ENCODE results near the gene ATP6V1E1. TPM values are rescaled to one million over a fixed set of nuclear protein-coding genes. Genes with fewer than 3 reads are reported as not detected.

Gene ATP6V1E1
- total and polyA plus RNA-seq, 9 of the 15 experiments (the other 6 are each of a cell fraction or from before 2014, with no cell fraction given), result 122 to 249 (median 179) TPM

- H3K9me1 ChIP-seq (ENCODE audit: control insufficient read depth, insufficient read depth, low read length), result no peaks in the 10 kb centered on the region
- H3K79me2 ChIP-seq (ENCODE audit: control insufficient read depth, insufficient read depth, low read length), result no peaks in the 10 kb centered on the region
- ChIA-PET CTCF (ENCODE audit: low intra/inter-chr PET ratio) (no interaction called here), POLR2A (interaction anchor here (0.7 to 1.4 kb wide), 3 partner anchors 9 to 383 kb away, joined by 3 read pairs; no protein-coding TSS in a partner anchor)
- TF ChIP-seq STAG1 (CRISPR knock-in tag; IDR thresholded peaks at IDR 0.05; ENCODE audit: borderline replicate concordance) (no peak), ARID2 (IDR thresholded peaks at IDR 0.05) (no peak), ZNF134 (CRISPR knock-in tag; conservative IDR thresholded peaks at IDR 0.05) (no peak)
- DNase-seq (ENCODE audit: extremely low read depth in 1 of 4, low spot score in 3 of 4), result no peak
- no TSS peak for BruUV-seq (replicated peaks)
- no peaks in the 10 kb centered on the region for H3K9me3 ChIP-seq (replicated peaks; ENCODE audit: control insufficient read depth, insufficient read depth, low read depth, low read length)
- H3K4me3 ChIP-seq, result no peak overlapping the region
- H4K20me1 ChIP-seq (replicated peaks; ENCODE audit: control insufficient read depth, insufficient read depth, low read length), result no peaks in the 10 kb centered on the region
- H3K27me3 ChIP-seq (ENCODE audit: control insufficient read depth in 2 of 2, insufficient read depth in 2 of 2, low read length in 2 of 2), result peaks cover 55 to 64% of the 10 kb centered on the region in 2 experiments
- FAIRE-seq, result no peak
- H3K36me3 ChIP-seq (ENCODE audit: control insufficient read depth, insufficient read depth, low read length), result no peaks in the 10 kb centered on the region
- no peak overlapping the region for H3K4me2 ChIP-seq (ENCODE audit: insufficient read depth, low read length)
- 6% methylated on average over 4 of the region's 4 CpGs for WGBS (ENCODE audit: insufficient coverage, low coverage, missing lambda C conversion rate)
- intact Hi-C loops (cut with micrococcal nuclease), result no loop called here
- H2AFZ ChIP-seq (ENCODE audit: low read depth, low read length), result no peak overlapping the region
- no peak overlapping the region for H3K27ac ChIP-seq (ENCODE audit: extremely low read depth, low read depth, low read length)
- H3K4me1 ChIP-seq (replicated peaks in 1 of 2; ENCODE audit: control insufficient read depth in 2 of 2, insufficient read depth in 2 of 2, low read length in 2 of 2), result 0 out of 5 replicates have a peak, but pooled peaks cover 0 to 4% of the 10 kb centered on the region in 2 experiments
- no peak for ATAC-seq
- in situ Hi-C loops (cut with MboI), result loop anchor here (10.0 kb wide), 2 partner anchors 180 to 520 kb away; partner anchors contain the start of gene PEX26
- H3K9ac ChIP-seq (ENCODE audit: insufficient read depth in 1 of 2, low read depth in 2 of 2, low read length in 2 of 2), result no peak overlapping the region
These were observed 73.7 kb downstream of the ATP6V1E1 start for GRCh38 chr22:17554814-17555213.

- no peak for TF ChIP-seq ZZZ3 (IDR thresholded peaks at IDR 0.05)
- TF ChIP-seq IRF1 (CRISPR knock-in tag; IDR thresholded peaks at IDR 0.05; ENCODE audit: borderline replicate concordance), result no peak
- no peak for TF ChIP-seq BRD4 (IDR thresholded peaks at IDR 0.05)
- TF ChIP-seq ZNF57 (CRISPR knock-in tag; IDR thresholded peaks at IDR 0.05), result no peak
- FAIRE-seq, result no peak
- Histone ChIP-seq H3K27me3 (ENCODE audit: control insufficient read depth in 2 of 2, insufficient read depth in 2 of 2, low read length in 2 of 2) (peaks cover 58 to 67% of the 10 kb centered on the region in 2 experiments), H3K9me1 (ENCODE audit: control insufficient read depth, insufficient read depth, low read length) (no peaks in the 10 kb centered on the region), H3K9ac (ENCODE audit: insufficient read depth in 1 of 2, low read depth in 2 of 2, low read length in 2 of 2) (no peak overlapping the region), H3K9me3 (replicated peaks; ENCODE audit: control insufficient read depth, insufficient read depth, low read depth, low read length) (no peaks in the 10 kb centered on the region), H3K36me3 (ENCODE audit: control insufficient read depth, insufficient read depth, low read length) (no peaks in the 10 kb centered on the region), H3K4me3 (no peak overlapping the region), H3K27ac (ENCODE audit: extremely low read depth, low read depth, low read length) (no peak overlapping the region), H2AFZ (ENCODE audit: low read depth, low read length) (no peak overlapping the region), H3K4me2 (ENCODE audit: insufficient read depth, low read length) (no peak overlapping the region), H4K20me1 (replicated peaks; ENCODE audit: control insufficient read depth, insufficient read depth, low read length) (no peaks in the 10 kb centered on the region), H3K4me1 (replicated peaks in 1 of 2; ENCODE audit: control insufficient read depth in 2 of 2, insufficient read depth in 2 of 2, low read length in 2 of 2) (0 out of 5 replicates have a peak, but pooled peaks cover 0 to 4% of the 10 kb centered on the region in 2 experiments), H3K79me2 (ENCODE audit: control insufficient read depth, insufficient read depth, low read length) (no peaks in the 10 kb centered on the region)
- in situ Hi-C loops (cut with MboI), result loop anchor here (10.0 kb wide), 2 partner anchors 182 to 522 kb away; partner anchors contain the start of gene PEX26
- 7% methylated on average over 7 of the region's 7 CpGs for WGBS (ENCODE audit: insufficient coverage, low coverage, missing lambda C conversion rate)
- ChIA-PET CTCF (ENCODE audit: low intra/inter-chr PET ratio) (no interaction called here), POLR2A (interaction anchor here (0.9 to 1.3 kb wide), 2 partner anchors 10 to 123 kb away, joined by 4 to 5 read pairs; no protein-coding TSS in a partner anchor)
- intact Hi-C loops (cut with micrococcal nuclease), result no loop called here
- ATAC-seq, result no peak
- no peak for DNase-seq (ENCODE audit: extremely low read depth in 1 of 4, low spot score in 3 of 4)
- BruUV-seq (replicated peaks), result no TSS peak
These were observed 75.8 kb downstream of the ATP6V1E1 start for GRCh38 chr22:17552737-17553136.
